Fibroblast of lung (primary cell): ENCODE results near the gene ATAD3B. TPM values are rescaled to one million over a fixed set of nuclear protein-coding genes. Genes with fewer than 3 reads are reported as not detected.

Experiments
- DNase-seq, 2 donors: peaks; one replicate each; pipeline versions ENCODE4 v3.0.0 to v3.0.0-alpha.2; 2010; ENCODE audit warnings: low read depth in 2 of 2
- H2AFZ ChIP-seq: 2 replicates; pipeline ENCODE4 v1.5.1; 2012; ENCODE audit warnings: low read length, control low read depth, inconsistent platforms
- H3K27ac ChIP-seq: 2 replicates; pipeline ENCODE4 v1.5.1; 2011; ENCODE audit warnings: low read length, control low read depth; ENCODE audit not compliant: insufficient read depth
- H3K27me3 ChIP-seq: 2 replicates; pipeline ENCODE4 v1.5.1; 2011; ENCODE audit warnings: mild to moderate bottlenecking, low read length; ENCODE audit not compliant: control insufficient read depth, insufficient read depth
- H3K36me3 ChIP-seq: 2 replicates; pipeline ENCODE4 v1.5.1; 2011; ENCODE audit warnings: low read length; ENCODE audit not compliant: control insufficient read depth, insufficient read depth
- H3K4me1 ChIP-seq: 2 replicates; pipeline ENCODE4 v1.5.1; 2011; ENCODE audit warnings: low read length; ENCODE audit not compliant: control insufficient read depth, insufficient read depth; ENCODE audit errors: extremely low read depth
- H3K4me2 ChIP-seq: 2 replicates; pipeline ENCODE4 v1.5.1; 2011; ENCODE audit warnings: low read length, control low read depth; ENCODE audit not compliant: insufficient read depth; ENCODE audit errors: extremely low read depth
- H3K4me3 ChIP-seq, 4 experiments: fragments of 200-600 bp in 1 of 4; sonication (generic) in 1 of 4; replicated peaks in 1 of 4; 2 replicates each; pipeline ENCODE4 v1.5.1; 2011 to 2016; ENCODE audit warnings: low read length in 4 of 4, low read depth in 3 of 4, mild to moderate bottlenecking in 3 of 4, control low read depth in 2 of 4, inconsistent platforms in 1 of 4, mixed read lengths in 1 of 4; ENCODE audit not compliant: insufficient read depth in 1 of 4; ENCODE audit errors: control extremely low read depth in 1 of 4
- H3K79me2 ChIP-seq: 2 replicates; pipeline ENCODE4 v1.5.1; 2012; ENCODE audit warnings: mild to moderate bottlenecking, low read length, inconsistent platforms; ENCODE audit not compliant: control insufficient read depth, insufficient read depth
- H3K9ac ChIP-seq: 2 replicates; pipeline ENCODE4 v1.5.1; 2011; ENCODE audit warnings: mild to moderate bottlenecking, low read length, control low read depth; ENCODE audit not compliant: insufficient read depth
- H3K9me3 ChIP-seq: 2 replicates; pipeline ENCODE4 v1.5.1; 2012; ENCODE audit warnings: low read depth, low read length; ENCODE audit not compliant: control insufficient read depth, insufficient read depth
- H4K20me1 ChIP-seq: 2 replicates; pipeline ENCODE4 v1.5.1; 2011; ENCODE audit warnings: low read length; ENCODE audit not compliant: control insufficient read depth, insufficient read depth; ENCODE audit errors: extremely low read depth
- CTCF ChIP-seq, 2 donors: IDR thresholded peaks in 1 of 2; conservative IDR thresholded peaks in 1 of 2; 1 replicate in 1 of 2; 2 replicates in 1 of 2; pipeline ENCODE4 v1.5.1; 2011 to 2012; ENCODE audit warnings: low read length in 2 of 2, control low read depth in 1 of 2, inconsistent platforms in 1 of 2, low read depth in 1 of 2, mild to moderate bottlenecking in 1 of 2
- EZH2 ChIP-seq: IDR thresholded peaks from 2 replicates; pipeline ENCODE4 v1.5.1; 2012; ENCODE audit warnings: low read length, control low read depth, mild to moderate bottlenecking; ENCODE audit errors: missing control alignments
- polyA plus RNA-seq, 2 donors: library from polyadenylated mRNA; depleted of rRNA in 1 of 2; stranded (reverse) in 1 of 2; unstranded in 1 of 2; fragments of >200 nt; gene quantifications; 2 replicates each; pipeline ENCODE4 v1.2.1, GENCODE V29; 2011 to 2012; ENCODE audit warnings: missing spikeins in 1 of 2
- total RNA-seq: library from RNA; depleted of rRNA; stranded (reverse); fragments of >200 nt; gene quantifications from 2 replicates; pipeline ENCODE4 v1.2.1, GENCODE V29; 2014

ATAD3B gene
- total and polyA plus RNA-seq, 2 donors (not counting 1 experiment from before 2014, with no cell fraction given): 7.0 to 15.0 TPM

DNA sequence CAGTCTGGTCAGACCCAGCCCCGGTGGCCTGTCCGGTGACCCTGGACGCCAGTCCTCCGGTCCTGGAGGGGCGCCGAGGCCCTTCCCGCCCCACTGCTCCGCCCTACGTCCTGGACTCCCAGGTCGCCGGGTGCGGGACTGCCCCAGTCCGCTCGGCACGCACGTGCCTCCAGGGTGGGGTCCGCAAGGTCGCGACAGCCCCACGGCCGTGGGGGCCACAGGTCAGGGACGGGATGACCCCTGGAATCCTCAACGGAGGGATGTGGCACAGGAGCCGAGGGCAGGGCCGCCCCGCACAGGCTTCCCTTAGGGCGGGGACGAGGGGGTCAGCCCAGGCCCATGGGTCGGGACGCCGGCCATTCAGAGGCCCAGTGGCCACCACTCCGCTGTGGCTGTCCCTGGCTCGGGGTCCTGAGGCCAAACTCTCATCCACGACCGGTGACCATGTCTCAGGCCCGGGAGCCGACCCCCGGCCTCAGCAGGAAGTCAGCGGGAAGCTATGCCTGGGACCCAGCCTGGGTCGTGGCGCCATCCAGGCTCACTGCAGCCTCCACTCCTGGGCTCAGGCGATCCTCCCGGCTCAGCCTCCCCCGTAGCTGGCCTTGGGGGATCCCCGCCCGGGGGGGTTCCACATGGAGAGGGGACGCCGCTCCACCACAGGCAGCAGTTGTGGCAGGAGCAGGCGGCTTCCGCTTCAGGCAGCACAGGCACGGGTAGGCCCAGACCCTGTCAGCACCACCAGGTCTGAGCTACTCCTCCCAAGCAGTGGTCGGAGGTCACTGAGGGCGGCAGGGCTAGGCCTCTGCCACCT, 69.5 kb downstream of the ATAD3B start:
- H3K27me3 ChIP-seq: no peaks in the 10 kb centered on the region
- peak overlapping the region; percentile 68 for H3K4me2 ChIP-seq
- peaks cover 26% of the 10 kb centered on the region for H3K36me3 ChIP-seq
- TF ChIP-seq CTCF (conservative IDR thresholded peaks at IDR 0.05 in 1 of 2, IDR thresholded peaks at IDR 0.05 in 1 of 2; ENCODE audit: low read depth in 1 of 2, low read length in 2 of 2) (no peak), EZH2 (no peak)
- H3K4me3 ChIP-seq: peak overlapping the region in 3 of 4 experiments; percentile 26 to 66 (median 28)
- H4K20me1 ChIP-seq: peaks cover 3% of the 10 kb centered on the region
- peak overlapping the region; percentile 44 for H3K9ac ChIP-seq
- no peaks in the 10 kb centered on the region for H3K9me3 ChIP-seq
- no peak overlapping the region for H2AFZ ChIP-seq
- H3K27ac ChIP-seq: peak overlapping the region; percentile 63
- H3K4me1 ChIP-seq: peaks cover 7% of the 10 kb centered on the region
- DNase-seq: no peak
- H3K79me2 ChIP-seq: peaks cover 26% of the 10 kb centered on the region

DNA sequence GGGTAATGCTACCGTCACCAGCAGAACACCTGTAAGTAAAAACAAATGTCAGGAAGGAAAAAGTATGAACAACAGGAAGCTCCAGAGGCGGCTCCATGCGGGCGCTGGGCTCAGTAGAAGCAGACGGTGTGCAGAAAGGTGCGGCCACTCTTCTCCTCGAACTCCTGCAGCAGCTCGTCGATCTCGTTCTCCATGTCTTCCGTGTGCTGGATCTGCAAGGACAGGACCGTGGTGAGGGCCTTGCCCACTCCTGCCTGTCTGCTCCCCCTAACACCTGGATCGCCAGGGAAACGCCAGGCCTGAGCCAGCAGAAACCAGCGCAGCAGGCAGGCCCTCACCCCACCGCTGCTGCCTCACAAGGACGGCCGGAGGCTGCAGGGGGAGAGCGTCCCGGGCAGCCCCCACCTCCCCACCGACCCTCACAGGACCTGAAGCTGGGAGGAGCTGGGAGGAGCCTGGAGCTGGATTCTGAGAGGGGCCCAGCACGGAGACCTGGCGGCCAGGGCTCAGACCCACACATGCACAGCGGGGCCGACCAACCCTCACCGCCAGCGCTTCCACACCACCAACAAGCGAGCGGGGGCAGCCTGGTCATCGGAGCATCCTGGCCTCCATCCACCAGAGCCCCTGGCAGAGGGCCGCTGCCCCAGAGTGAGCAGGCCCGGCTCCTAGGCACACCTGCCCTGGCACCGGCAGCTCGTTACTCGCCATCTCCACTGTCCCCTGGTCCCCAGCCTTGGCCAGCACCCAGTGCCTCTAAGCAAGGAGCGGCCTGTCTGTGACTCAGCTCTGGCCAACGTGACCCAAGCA, 70.6 kb downstream of the ATAD3B start:
- no peaks in the 10 kb centered on the region for H3K9me3 ChIP-seq
- no peaks in the 10 kb centered on the region for H3K27me3 ChIP-seq
- no peak overlapping the region for H3K27ac ChIP-seq
- peaks cover 24% of the 10 kb centered on the region for H3K79me2 ChIP-seq
- no peak overlapping the region for H3K4me3 ChIP-seq
- no peak for DNase-seq
- no peak overlapping the region for H2AFZ ChIP-seq
- peaks cover 7% of the 10 kb centered on the region for H3K4me1 ChIP-seq
- H4K20me1 ChIP-seq: peaks cover 3% of the 10 kb centered on the region
- H3K36me3 ChIP-seq: peaks cover 27% of the 10 kb centered on the region
- no peak for TF ChIP-seq CTCF (conservative IDR thresholded peaks at IDR 0.05 in 1 of 2, IDR thresholded peaks at IDR 0.05 in 1 of 2; ENCODE audit: low read depth in 1 of 2, low read length in 2 of 2)
- no peak for TF ChIP-seq EZH2
- no peak overlapping the region for H3K9ac ChIP-seq
- no peak overlapping the region for H3K4me2 ChIP-seq
